ENCODE results near the gene LASP1.

LASP1 gene

DNA sequence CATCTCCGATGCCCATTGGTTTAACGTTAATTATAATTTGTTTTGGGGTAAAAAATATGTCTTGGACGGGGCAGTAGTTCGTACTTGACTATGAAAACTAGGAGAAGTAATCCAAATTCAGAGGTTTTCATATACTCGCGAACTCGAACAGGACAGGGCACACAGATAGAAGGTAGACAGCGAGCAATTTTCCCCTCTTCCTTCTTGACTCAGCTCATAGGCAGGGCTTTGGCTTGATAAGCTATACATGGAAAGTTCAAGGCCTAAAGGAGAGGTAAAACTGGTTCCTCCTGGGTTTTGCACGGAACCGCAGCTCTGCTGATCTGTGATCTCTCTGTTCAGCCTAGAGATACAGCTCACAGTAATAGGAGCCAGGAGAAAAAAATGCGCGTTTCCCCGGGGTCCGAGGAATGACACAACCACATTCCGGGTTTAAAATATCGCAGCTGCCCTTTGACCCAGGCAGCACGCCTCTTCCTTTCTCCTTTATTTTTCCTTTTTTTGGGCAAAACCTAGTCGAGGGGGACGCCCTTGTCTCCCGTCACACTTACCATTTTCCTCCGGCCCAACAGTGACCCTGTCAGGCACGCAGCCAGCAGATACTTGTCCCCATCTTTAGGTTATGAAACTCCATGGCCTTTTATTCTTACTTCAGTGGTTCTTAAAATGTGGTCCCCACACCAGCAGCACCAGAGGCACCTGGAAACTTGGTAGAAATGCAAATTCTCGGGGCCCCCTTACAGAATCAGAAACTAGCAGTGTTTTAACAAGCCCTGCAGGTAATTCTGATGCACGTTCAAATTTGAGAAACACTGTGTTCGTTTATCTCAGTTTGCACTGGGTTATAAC is 1.7 kb upstream of the LASP1 start:
- in situ Hi-C loops (cut with MboI; ENCODE audit: low sequenced_read_pairs), result loop anchor here (25.0 kb wide), 1 partner anchor 294 kb away; the partner anchor contains the start of genes ARL5C and PLXDC1

DNA sequence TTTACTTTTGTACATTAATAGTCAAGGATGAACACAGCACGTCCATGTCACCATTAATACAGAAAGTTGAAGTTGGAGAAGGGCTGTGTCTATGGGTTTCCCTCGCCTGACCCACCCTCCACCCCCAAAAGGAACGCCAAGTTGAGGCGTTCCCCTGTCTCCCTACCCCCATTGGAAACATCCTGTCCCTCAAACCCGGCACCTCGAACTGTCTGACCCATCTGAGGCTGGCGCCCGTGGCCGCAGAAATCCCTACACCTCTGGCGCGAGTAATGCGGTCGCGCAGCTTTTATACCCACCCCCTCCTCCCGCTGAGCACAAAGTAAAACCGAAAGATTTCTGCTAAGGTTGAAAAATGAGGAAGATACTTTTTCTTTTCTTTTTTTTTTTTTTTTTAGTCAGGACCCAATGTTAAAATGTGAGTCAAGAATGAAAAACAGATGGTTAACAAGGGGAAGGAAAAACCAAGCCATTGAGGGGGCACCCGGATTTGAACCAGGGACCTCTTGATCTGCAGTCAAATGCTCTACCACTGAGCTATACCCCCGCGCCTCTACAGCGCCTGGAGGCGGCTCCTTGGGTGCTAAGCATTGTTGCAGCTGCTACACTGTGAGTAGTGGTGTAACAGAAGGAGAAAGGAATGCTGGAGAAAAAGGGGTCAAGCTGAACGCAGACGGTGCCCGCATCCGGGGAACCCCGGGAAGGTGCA is 887 bp upstream of the LASP1 start:
- in situ Hi-C loops (cut with MboI; ENCODE audit: low sequenced_read_pairs), result loop anchor here (25.0 kb wide), 1 partner anchor 293 kb away; the partner anchor contains the start of genes ARL5C and PLXDC1

DNA sequence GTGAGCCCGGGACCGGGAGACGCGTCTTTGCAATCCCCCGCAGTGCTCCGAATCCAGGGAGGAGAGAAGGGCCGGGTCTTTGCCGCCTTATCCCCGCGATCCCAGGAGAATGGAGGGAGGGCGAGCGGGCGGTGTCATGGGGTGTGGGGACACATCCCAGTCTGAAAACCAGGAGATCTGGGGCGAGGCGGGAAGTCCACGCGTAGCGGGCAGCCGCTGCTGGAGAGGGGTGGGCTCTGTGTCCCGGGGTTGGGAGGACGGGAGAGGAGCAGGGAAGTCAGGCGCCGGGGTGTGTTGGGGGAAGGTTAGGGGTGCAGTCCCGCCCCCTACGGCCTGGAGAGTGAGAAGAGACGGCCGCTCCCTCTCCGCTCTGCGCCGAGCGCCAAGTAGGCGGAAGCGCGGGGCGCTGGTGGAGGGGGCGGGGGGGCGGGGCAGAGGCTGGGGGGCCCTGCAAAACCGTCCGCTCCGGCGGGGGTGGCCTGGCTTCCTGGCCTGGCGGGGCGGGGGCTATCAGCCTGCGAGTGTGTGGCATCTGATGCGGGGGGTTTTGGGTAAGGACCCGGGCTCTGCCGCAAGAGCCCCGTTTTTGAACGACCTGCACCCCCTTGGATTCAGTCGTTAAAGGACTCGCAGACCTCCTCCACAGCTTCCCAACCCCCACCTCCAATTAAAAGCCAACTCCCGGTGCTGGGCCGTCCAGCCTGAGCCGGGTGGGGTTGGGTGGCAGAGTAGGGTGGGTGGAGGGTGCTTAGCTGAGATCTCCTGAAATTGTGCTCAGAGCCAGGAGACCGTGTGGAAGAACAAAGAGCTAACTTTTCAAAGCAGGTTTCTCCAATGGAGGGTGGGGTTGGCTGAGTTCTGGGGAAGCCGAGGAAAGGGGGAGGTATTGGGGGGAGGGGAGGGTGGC is 654 bp downstream of the LASP1 start:
- in situ Hi-C loops (cut with MboI; ENCODE audit: low sequenced_read_pairs), result loop anchor here (25.0 kb wide), 1 partner anchor 292 kb away; the partner anchor contains the start of genes ARL5C and PLXDC1

DNA sequence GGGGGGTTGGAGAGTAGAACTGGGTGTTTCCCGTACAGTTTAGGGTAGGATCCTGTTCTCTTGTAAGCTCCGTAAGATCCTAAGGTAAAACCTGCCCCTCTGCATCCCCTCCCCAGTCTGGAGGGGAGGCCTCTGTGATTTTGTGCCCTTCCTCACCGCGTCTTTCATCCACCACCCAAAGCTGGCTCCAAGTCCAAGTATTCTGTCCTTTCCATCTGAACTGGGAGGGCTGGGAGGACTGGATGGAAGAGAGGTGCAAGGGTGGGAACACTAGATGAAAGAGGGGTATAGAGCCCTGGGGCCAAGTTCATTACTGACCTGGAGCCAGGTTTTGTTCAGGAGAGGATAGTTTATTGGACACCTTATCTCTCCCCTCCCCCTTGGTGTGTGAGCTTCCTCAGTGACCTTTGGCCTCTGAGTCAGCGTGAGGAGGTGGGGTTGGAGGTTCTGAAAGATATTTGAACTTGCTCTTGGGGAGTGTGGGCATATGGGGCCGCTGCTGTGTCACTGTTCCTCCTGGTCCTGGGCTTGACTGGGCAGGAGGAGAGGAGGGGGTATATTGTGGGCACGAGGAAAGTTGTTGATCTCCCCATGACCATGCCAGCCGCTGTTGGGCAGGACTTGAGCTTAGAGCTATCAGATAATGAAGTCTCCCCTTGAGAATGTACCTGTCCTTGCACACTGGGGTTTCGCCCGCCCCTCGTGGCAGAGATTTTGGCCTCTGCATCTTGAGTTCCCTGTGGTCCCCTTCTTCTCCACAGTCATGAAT is 1.6 kb downstream of the LASP1 start:
- in situ Hi-C loops (cut with MboI; ENCODE audit: low sequenced_read_pairs), result loop anchor here (25.0 kb wide), 1 partner anchor 291 kb away; the partner anchor contains the start of genes ARL5C and PLXDC1

DNA sequence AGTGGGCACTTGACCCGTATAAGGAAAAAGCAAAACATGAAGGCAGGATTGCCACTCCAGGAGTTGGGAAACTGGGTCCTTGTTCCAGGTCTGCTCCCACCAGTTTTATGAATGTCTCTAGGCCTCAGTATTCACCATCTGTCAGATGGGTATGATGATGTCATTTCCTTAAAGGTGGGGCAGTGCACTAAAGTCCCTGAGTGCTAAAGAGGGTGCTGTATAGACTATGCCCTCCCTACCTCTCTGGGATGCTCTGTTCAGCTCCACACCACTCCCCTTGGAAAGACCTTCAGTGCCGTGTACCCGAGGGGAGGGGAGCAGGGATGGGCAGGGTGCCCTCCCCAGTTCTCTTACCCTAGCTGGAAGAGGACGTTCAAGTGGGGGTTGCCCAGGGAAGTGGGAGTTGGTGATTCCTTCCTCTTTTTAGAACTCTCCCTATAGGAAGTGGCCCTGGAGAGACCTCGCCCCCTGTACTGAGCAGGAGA is 2.2 kb downstream of the LASP1 start:
- in situ Hi-C loops (cut with MboI; ENCODE audit: low sequenced_read_pairs), result loop anchor here (25.0 kb wide), 1 partner anchor 290 kb away; the partner anchor contains the start of genes ARL5C and PLXDC1

DNA sequence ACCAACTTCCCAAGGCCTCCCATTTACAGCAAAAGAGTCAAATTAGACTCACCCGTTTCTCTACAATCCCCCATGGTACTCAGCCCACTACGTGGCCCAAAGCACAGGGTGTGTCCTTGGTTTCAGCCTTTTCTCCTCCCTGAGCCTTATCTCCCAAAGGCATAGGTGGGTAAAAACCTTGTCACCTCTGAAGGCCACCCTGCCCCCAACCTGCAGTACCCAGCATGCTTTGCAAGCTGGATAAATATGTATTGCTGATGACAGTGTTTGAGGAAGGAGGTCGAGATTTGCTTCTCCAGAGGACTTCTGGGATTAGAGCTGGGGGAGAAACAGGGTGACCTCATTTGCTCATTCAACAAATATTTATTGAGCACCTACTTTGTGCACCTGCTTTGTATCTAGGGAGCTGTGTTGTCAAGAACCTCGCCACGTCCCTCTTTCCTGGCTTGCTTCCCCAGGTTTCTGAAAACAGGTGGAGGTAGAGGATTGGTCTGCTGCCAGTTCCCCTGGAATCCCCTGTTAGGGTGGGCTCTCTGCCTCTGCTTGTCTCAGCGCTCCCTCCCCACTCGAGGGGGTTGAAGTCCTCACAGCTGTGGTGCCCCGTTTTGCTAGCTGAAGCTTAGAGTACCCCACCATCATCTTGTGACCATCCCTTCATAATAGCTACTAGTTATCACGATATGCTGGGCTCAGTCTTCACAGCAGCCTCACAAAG is 3.0 kb downstream of the LASP1 start:
- in situ Hi-C loops (cut with MboI; ENCODE audit: low sequenced_read_pairs), result loop anchor here (25.0 kb wide), 1 partner anchor 289 kb away; the partner anchor contains the start of genes ARL5C and PLXDC1

DNA sequence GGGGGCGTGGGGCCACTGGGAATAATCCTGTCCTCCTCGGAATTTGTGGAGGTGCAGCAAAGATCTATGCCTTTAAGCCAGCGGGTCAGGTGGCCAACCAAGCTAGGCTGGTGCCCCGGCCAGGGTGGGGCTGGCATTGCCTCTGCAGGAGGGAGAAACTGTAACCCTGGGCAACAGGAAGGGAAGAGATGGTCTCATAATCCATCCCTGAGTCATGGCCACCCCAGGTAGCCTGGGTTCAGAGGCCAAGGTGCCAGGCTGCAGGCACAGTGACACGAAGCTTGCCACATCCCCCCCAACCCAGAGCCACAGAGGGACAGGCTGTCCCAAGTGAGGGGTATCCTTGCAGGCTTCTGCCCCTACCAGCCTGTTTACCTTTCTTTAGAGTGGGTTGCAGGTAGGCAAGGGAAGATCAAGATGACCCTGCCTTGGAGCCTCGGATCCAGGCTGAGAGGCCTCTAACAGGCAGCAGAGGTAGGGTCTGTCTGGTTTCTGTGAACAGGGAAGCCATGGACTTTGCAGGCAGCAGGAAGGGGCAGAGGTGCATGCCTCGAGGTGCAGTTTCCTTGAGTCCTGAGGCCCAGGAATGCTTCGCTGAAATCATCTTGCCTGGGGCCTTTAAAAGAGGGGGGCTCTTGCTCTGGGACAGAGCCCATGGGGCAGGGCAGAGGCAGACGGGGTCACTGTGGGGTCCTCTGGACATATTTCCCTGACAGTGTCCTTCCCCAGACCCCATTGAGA is 4.0 kb downstream of the LASP1 start:
- in situ Hi-C loops (cut with MboI; ENCODE audit: low sequenced_read_pairs), result loop anchor here (25.0 kb wide), 1 partner anchor 288 kb away; the partner anchor contains the start of genes ARL5C and PLXDC1

DNA sequence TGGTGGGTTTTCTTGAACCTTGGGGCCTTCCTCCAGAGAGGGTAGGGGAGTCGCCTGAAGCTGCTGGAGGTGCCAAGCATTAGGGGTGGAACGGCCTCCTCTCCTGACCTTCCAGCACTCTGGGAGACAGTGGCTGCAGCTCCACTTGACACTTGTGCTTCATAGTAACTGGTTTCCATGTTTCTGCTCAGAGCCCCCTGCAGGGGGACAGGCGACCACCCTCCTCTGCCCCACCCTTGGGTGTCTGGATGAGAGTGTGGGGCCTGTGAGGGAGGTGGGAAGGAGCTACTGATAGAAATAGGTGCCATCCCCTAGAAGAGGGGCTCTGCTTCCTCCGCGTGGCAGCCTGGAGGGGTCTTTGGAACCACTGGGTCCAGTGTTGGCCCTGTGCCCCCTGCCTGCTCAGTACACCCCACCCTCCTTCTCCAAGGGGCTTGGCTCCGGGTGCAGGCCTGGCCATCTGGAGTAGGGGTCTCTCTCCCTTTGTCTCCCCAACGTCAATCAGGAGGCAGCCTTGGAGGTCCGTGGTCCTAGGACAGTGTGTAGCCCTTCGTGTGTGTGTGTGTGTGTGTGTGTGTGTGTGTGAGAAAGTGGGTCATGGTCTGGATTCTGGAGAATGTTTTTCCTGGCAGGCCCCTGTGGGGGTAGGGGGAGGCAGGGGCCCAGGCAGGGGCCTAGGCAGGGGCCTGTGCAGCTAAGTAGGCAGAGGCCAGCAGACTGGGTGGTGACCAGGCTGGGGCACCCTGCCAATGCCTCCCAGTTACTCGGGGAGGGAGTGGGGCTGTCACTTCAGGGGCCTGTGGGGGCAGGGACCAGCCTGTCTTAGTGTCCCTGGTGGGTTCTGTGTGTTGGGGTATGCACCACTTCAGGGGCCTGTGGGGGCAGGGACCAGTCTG is 4.9 kb downstream of the LASP1 start:
- in situ Hi-C loops (cut with MboI; ENCODE audit: low sequenced_read_pairs), result loop anchor here (25.0 kb wide), 1 partner anchor 288 kb away; the partner anchor contains the start of genes ARL5C and PLXDC1

DNA sequence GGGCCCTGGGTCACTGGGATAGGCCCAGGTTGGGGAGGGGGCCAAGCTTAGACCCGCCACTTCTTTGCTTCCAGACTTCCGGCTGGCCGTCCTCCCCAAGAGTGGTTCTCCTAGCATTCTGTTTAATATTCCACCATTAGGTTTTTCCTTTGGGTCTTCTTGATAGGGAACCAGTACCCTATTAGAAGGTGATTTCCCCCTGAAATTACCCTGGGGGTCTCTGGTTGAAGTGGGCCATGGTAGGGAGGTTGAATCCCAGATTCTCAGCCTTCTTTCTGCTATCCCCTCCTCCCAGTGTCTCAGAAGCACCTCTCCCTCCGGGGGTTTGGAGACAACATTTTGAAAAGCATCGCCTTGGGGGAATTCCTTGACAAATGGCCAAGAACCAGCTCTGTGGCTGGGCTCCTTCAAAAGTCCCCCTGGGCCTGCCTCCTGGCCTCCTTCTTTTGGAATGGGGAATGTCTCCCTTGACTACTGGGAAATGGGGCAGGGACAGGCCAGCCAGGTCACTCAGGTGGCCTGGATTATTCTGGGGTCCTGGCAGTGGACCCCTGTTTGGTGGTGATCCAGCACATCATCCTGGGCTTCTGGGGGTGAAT is 5.7 kb downstream of the LASP1 start:
- in situ Hi-C loops (cut with MboI; ENCODE audit: low sequenced_read_pairs), result no loop called here

DNA sequence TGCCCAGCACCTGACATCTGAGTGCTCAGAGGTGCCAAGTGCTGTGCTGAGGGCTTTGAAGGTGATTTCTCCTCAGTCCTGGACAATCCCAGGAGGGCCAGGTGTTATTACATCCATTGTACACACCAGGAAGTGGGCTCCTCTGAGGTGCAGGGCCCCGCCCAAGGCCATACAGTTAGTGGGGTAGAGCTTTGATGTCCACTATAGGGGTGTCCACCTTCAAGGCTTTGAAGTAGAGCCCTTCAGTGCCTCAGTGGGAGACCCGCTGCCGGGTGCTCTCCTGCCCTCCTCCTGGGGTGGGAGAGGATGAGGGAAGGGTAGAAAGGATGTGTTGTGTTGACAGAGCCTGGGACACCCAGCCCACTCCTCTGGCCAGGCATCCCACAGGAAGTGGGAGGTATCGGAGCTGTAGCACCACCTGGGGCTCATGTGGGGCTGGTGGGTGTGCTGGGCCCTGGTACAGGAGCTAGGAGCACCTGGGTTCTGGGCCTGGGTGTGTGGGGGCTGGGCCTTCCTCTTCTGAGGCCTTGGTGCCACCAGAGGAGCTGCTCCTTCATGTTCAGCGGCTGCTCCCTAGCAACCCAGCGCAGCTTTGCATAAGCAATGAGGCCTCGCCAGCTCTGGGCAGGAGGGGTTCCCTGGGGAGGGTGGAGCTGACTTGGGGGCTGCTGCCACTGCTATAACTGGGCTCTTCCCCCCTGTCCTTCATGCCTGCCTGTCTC is 7.4 kb downstream of the LASP1 start:
- in situ Hi-C loops (cut with MboI; ENCODE audit: low sequenced_read_pairs), result no loop called here

DNA sequence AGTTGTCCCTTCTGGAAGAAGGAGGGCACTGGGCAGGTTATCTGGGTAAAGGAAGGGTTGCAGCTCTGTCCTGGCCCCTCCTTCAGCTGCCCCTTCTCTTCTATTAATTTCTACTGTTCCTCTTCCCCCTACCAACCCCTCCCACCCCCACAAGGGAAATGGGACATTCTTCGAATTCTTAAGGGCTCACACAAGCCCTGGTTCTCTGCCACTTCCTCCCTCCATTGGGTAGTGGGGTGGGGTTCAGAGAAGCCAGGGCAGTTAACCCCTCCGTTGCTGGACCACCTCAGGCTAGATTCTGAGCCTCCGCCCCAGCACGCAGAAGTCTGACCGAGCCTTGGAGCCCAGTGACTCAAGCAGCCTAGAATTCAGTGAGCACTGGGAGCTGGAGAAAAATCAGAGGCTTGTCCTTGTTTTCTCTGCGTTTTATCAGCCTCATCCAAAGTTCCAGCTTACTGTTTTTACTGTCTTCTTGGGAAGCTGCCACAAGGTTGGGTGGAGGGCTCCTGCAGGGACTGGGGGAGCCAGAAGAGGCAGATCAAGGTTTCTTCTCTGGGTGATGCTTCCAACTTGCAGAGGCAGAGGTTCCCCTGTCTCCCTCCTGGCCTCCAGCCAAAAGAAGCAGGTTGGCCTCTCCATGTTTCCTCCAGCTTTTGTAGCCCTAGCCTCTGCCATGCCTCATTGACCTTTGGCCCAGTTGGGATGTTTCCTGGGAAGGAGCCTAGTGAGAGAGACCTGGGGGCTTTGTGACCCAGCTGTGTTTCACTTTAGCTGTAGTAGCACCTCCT is 10.2 kb downstream of the LASP1 start:
- in situ Hi-C loops (cut with MboI; ENCODE audit: low sequenced_read_pairs), result no loop called here

DNA sequence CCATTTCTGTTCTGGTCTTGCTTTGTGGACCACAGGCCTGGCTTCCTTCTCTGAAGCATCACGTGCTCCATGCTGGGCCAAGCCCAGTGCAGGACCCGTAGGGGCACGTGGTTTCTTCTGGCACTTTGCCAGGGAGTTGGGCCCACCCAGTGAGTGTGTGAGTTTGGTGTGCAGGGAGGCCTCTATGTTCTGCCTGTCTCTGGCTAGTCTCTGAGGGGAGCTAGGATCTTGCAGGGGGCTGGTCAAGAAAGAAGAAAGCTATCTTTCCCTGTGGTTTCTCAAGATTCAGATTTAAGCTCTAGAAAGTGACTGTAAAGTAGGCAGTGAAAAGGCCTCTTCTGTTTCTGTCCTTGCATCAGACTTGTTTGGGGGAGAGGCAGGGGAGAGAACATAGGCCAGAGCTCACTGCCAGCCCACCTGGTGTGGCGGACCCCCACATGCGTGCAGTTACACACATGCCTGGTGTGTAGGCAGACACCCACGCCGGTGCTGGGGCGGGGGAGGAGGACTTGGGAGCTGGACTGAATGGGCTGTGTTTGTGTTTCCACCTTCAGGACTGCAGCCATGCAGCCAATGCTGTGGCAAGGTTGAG is 11.8 kb downstream of the LASP1 start:
- in situ Hi-C loops (cut with MboI; ENCODE audit: low sequenced_read_pairs), result no loop called here

DNA sequence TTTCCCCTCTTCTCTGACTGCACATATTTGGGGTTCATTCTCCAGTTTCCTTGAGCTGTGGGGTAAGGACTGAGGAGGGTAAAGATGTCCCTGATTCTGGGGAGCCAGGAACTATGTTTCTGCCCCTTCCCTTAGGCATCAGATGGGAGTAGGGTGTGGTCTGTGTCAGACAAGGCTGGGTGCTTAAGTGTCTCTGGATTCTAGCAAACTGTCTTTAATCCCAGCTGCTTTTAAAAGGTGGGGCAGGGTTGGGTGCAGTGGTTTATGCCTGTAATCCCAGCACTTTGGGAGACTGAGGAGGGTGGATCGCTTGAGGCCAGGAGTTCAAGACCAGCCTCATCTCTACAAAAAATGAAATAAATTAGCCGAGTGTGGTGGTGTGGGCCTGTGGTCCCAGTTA is 13.0 kb downstream of the LASP1 start:
- in situ Hi-C loops (cut with MboI; ENCODE audit: low sequenced_read_pairs), result no loop called here

DNA sequence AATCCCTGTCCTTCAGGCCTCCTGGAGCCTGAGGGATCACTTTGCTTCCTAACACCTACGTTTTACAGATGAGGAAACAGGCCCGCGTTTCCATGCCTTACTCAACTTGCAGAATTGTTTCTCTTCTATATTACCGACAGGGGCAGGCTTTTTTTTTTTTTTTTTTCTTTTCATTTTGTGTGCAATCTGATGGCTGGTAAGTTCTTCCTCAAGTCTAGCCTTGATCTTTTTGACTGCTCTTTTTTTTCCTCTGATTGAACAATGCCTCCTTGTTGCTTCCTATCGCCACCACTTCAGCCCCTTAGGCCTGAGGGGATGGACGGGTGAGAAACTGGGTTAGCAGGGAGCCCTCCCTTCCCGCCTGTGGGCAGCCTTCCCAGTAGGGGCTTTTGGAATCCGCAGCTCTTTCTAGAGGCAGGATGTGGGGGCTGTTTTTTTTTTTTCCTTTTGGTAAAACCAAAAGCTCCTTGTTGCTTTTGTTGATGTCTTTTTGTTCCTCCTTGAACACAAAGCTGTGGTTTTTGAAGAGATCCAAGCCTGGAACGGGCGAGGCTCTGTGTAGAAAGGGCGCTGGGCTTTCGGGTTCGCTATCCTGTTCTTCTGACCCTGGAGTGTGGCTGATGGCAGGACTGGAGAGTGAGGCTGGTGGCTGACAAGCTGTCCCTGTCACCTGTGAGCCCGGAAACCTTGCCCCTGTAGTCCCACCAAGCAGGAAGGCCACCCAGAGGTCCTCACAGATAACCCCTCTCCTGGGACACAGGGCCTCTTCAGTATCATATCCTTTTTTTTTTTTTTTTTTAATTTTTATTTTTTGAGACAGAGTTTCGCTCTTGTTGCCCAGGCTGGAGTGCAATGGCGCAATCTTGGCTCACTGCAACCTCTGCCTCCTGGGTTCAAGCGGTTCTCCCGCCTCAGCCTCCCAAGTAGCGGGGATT is 14.0 kb downstream of the LASP1 start:
- in situ Hi-C loops (cut with MboI; ENCODE audit: low sequenced_read_pairs), result no loop called here

All from HL-60/S4 (cell line).